DND-41 (cell line): ENCODE data around the gene PIK3CD.

Experiments
- ATAC-seq: fragments of 200-7000 bp; cut with Tn5 transposase; 3 replicates; pipeline ENCODE4 v1.9.1; 2021; ENCODE audit warnings: low read depth; ENCODE audit not compliant: insufficient read depth
- DNase-seq: peaks from one replicate; pipeline ENCODE4 v3.0.0-alpha.2; 2020
- H2AFZ ChIP-seq: 2 replicates; pipeline ENCODE4 v1.6.0; 2012; ENCODE audit warnings: low read depth, low read length
- H3K27ac ChIP-seq: 2 replicates; pipeline ENCODE4 v1.5.1; 2012; ENCODE audit warnings: low read length, inconsistent platforms
- H3K27me3 ChIP-seq: fragments of 200-600 bp; sonication (generic); 2 replicates; pipeline ENCODE4 v1.6.0; 2012; ENCODE audit warnings: low read length, mild to moderate bottlenecking, inconsistent platforms; ENCODE audit not compliant: insufficient read depth, poor library complexity
- H3K36me3 ChIP-seq: 2 replicates; pipeline ENCODE4 v1.5.1; 2012; ENCODE audit warnings: low read length, inconsistent platforms; ENCODE audit not compliant: insufficient read depth
- H3K4me1 ChIP-seq: 2 replicates; pipeline ENCODE4 v1.5.1; 2012; ENCODE audit warnings: mild to moderate bottlenecking, low read length; ENCODE audit not compliant: insufficient read depth
- H3K4me2 ChIP-seq: 2 replicates; pipeline ENCODE4 v1.6.0; 2012; ENCODE audit warnings: mild to moderate bottlenecking, moderate library complexity, low read length, inconsistent platforms; ENCODE audit not compliant: insufficient read depth
- H3K4me3 ChIP-seq, 2 experiments: fragments of 200-600 bp in 1 of 2; shearing (Covaris generic) in 1 of 2; 2 replicates each; pipeline ENCODE4 v1.5.1; 2012 to 2016; ENCODE audit warnings: inconsistent platforms in 2 of 2, low read length in 2 of 2, mild to moderate bottlenecking in 2 of 2, low read depth in 1 of 2, moderate library complexity in 1 of 2
- H3K79me2 ChIP-seq: 2 replicates; pipeline ENCODE4 v1.6.0; 2012; ENCODE audit warnings: low read length, inconsistent platforms; ENCODE audit not compliant: insufficient read depth
- H3K9ac ChIP-seq: 2 replicates; pipeline ENCODE4 v1.6.0; 2012; ENCODE audit warnings: low read depth, mild to moderate bottlenecking, inconsistent platforms, low read length, moderate library complexity
- H3K9me3 ChIP-seq: 2 replicates; pipeline ENCODE4 v1.5.1; 2012; ENCODE audit warnings: low read length, moderate library complexity, mild to moderate bottlenecking, inconsistent platforms; ENCODE audit not compliant: insufficient read depth, severe bottlenecking
- H4K20me1 ChIP-seq: 2 replicates; pipeline ENCODE4 v1.6.0; 2012; ENCODE audit warnings: low read length; ENCODE audit not compliant: insufficient read depth
- EZH2 ChIP-seq: IDR thresholded peaks from 3 replicates; pipeline ENCODE4 v1.6.1; 2012; ENCODE audit warnings: borderline replicate concordance, low read depth, mild to moderate bottlenecking, moderate library complexity, low read length, inconsistent platforms; ENCODE audit not compliant: severe bottlenecking
- TF ChIP-seq, protein P1 (sequence below): IDR thresholded peaks from 2 replicates; pipeline ENCODE4 v1.5.1; 2012; ENCODE audit warnings: borderline replicate concordance, low read length, moderate library complexity, mild to moderate bottlenecking; ENCODE audit not compliant: poor library complexity, severe bottlenecking; ENCODE audit errors: extremely low read depth

The PIK3CD gene

DNA sequence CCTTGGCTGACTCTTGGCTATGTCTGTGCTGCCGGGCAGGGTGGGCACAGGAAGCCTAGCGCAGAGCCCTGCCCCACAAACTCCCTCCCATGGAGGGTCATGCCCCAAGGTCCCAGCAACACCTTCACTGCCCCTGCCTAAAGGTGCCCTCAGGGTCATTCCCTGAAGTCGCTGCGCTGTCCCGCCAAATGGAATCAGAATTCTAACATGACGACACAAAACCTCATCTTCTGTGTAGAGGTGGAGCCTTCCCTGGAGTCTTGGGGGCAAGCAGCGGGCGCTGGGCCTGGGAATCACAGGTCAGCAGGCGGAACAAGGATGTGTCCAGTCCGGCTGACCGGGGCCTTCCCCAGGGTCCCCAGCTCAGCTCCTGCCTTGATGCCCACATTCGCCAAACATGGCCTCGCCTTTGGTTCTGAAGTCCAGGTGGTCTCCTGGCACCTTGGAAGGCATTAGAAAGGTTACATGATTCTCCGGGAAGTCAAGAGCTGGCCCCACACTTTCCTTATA lies 45.5 kb upstream of the PIK3CD start:
- Histone ChIP-seq H3K9me3 (no peaks in the 10 kb centered on the region), H3K4me2 (no peak overlapping the region), H3K9ac (no peak overlapping the region), H3K79me2 (no peaks in the 10 kb centered on the region; the same call in 1 of the 2 replicates), H3K27ac (no peak overlapping the region), H4K20me1 (peaks cover 32% of the 10 kb centered on the region), H3K4me3 (no peak overlapping the region), H3K27me3 (no peaks in the 10 kb centered on the region), H2AFZ (no peak overlapping the region), H3K36me3 (peaks cover 99% of the 10 kb centered on the region), H3K4me1 (no peaks in the 10 kb centered on the region)
- TF ChIP-seq, protein P1, sequence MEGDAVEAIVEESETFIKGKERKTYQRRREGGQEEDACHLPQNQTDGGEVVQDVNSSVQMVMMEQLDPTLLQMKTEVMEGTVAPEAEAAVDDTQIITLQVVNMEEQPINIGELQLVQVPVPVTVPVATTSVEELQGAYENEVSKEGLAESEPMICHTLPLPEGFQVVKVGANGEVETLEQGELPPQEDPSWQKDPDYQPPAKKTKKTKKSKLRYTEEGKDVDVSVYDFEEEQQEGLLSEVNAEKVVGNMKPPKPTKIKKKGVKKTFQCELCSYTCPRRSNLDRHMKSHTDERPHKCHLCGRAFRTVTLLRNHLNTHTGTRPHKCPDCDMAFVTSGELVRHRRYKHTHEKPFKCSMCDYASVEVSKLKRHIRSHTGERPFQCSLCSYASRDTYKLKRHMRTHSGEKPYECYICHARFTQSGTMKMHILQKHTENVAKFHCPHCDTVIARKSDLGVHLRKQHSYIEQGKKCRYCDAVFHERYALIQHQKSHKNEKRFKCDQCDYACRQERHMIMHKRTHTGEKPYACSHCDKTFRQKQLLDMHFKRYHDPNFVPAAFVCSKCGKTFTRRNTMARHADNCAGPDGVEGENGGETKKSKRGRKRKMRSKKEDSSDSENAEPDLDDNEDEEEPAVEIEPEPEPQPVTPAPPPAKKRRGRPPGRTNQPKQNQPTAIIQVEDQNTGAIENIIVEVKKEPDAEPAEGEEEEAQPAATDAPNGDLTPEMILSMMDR, result no peak
- TF ChIP-seq EZH2, result no peak
- DNase-seq (no peak), ATAC-seq (no peak)

DNA sequence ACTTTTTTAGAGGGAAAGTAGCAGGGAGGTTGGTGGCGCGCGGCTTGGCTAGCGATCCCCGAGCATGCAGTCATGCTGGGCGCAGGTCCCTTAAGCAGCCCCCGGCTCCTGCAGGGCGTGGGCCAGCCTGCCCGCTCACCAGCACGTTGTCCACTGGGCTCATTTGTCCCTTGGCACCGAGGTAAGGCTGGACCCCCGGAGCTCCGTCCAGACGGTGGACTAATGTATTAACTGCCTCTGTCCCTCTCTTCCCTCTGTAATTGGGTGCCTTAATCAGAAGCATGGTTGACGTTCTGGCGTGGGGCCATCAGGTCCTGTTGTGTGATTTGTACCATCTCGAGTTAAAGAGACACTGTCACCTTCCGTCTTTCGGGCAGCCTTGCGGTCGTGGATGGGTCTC lies 45.1 kb upstream of the PIK3CD start:
- no peaks in the 10 kb centered on the region for H3K27me3 ChIP-seq
- H4K20me1 ChIP-seq, result peaks cover 29% of the 10 kb centered on the region
- no peak overlapping the region for H3K4me3 ChIP-seq
- no peak overlapping the region for H3K27ac ChIP-seq
- DNase-seq (no peak), ATAC-seq (no peak)
- H3K79me2 ChIP-seq, result no peaks in the 10 kb centered on the region; the same call in 1 of the 2 replicates
- H3K36me3 ChIP-seq, result peaks cover 99% of the 10 kb centered on the region
- H3K9ac ChIP-seq, result no peak overlapping the region
- TF ChIP-seq EZH2, result no peak
- TF ChIP-seq, protein P1, result no peak
- no peak overlapping the region for H3K4me2 ChIP-seq
- no peak overlapping the region for H2AFZ ChIP-seq
- H3K9me3 ChIP-seq, result no peaks in the 10 kb centered on the region
- H3K4me1 ChIP-seq, result no peaks in the 10 kb centered on the region

DNA sequence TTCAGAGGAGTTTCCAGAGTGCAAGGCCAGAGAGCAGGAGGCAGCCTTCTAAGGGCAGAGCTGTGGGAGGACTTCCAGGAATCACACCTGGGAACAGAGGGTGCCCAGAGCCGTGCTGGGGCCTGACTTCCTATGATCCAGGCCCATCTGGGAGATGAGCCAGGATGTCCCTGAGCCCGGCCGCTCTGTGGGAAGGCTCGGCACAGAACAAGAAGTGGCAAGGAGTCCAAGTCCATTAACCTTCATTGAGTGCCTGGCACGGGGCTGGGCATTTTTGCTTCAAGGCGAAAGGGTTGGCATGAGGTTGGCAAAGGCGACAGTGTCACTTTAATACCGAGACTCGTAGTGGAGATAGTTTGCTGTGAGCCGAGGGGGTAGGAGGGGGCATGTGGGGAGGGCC lies 44.6 kb upstream of the PIK3CD start:
- H3K9ac ChIP-seq, result no peak overlapping the region
- no peaks in the 10 kb centered on the region for H3K9me3 ChIP-seq
- DNase-seq (no peak), ATAC-seq (no peak)
- H3K27ac ChIP-seq, result no peak overlapping the region
- H3K4me2 ChIP-seq, result no peak overlapping the region
- H4K20me1 ChIP-seq, result peaks cover 29% of the 10 kb centered on the region
- H3K4me1 ChIP-seq, result no peaks in the 10 kb centered on the region
- H2AFZ ChIP-seq, result no peak overlapping the region
- H3K27me3 ChIP-seq, result no peaks in the 10 kb centered on the region
- peaks cover 99% of the 10 kb centered on the region for H3K36me3 ChIP-seq
- H3K79me2 ChIP-seq, result no peaks in the 10 kb centered on the region; the same call in 1 of the 2 replicates
- H3K4me3 ChIP-seq, result no peak overlapping the region
- TF ChIP-seq, protein P1, result no peak
- TF ChIP-seq EZH2, result no peak

GRCh38 chr1:9607352-9607751 lies 44.2 kb upstream of the PIK3CD start:
- DNase-seq (no peak), ATAC-seq (no peak)
- no peaks in the 10 kb centered on the region for H3K27me3 ChIP-seq
- H3K4me3 ChIP-seq, result no peak overlapping the region
- no peaks in the 10 kb centered on the region for H3K4me1 ChIP-seq
- TF ChIP-seq EZH2, result no peak
- TF ChIP-seq, protein P1, result no peak
- no peaks in the 10 kb centered on the region; the same call in 1 of the 2 replicates for H3K79me2 ChIP-seq
- no peak overlapping the region for H3K4me2 ChIP-seq
- no peak overlapping the region for H2AFZ ChIP-seq
- H3K36me3 ChIP-seq, result peaks cover 99% of the 10 kb centered on the region
- H3K27ac ChIP-seq, result no peak overlapping the region
- H3K9me3 ChIP-seq, result no peaks in the 10 kb centered on the region
- no peak overlapping the region for H3K9ac ChIP-seq
- peaks cover 29% of the 10 kb centered on the region for H4K20me1 ChIP-seq
